ENCODE results near the gene MYO1A.

- TF ChIP-seq, protein P1, sequence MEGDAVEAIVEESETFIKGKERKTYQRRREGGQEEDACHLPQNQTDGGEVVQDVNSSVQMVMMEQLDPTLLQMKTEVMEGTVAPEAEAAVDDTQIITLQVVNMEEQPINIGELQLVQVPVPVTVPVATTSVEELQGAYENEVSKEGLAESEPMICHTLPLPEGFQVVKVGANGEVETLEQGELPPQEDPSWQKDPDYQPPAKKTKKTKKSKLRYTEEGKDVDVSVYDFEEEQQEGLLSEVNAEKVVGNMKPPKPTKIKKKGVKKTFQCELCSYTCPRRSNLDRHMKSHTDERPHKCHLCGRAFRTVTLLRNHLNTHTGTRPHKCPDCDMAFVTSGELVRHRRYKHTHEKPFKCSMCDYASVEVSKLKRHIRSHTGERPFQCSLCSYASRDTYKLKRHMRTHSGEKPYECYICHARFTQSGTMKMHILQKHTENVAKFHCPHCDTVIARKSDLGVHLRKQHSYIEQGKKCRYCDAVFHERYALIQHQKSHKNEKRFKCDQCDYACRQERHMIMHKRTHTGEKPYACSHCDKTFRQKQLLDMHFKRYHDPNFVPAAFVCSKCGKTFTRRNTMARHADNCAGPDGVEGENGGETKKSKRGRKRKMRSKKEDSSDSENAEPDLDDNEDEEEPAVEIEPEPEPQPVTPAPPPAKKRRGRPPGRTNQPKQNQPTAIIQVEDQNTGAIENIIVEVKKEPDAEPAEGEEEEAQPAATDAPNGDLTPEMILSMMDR (IDR thresholded peaks at IDR 0.05 in 2 of 3, conservative IDR thresholded peaks at IDR 0.05 in 1 of 3; ENCODE audit: control insufficient read depth in 2 of 3, extremely low read depth in 1 of 3, insufficient read depth in 1 of 3, low read depth in 3 of 3, low read length in 3 of 3): no peak
- TF ChIP-seq CHD1 (IDR thresholded peaks at IDR 0.05; ENCODE audit: low read depth, low read length) (no peak), SP1 (IDR thresholded peaks at IDR 0.05; ENCODE audit: low read depth, low read length) (no peak), POLR2A (IDR thresholded peaks at IDR 0.05; ENCODE audit: low read depth, low read length) (no peak), JUNB (IDR thresholded peaks at IDR 0.05) (no peak)
Measured at GRCh38 chr12:57044468-57044867, 5.5 kb downstream of the MYO1A start.

Data from GM12878 (cell line).